ENCODE results near the gene RNU1-1. TPM values are rescaled to one million over a fixed set of nuclear protein-coding genes. Genes with fewer than 3 reads are reported as not detected.
"Not testable (repeated sequence)": the region's sequence is repeated elsewhere in the genome, so short reads cannot be mapped to it uniquely, and the experiment has no call there.

Gene RNU1-1
- polyA plus RNA-seq, 1 experiment: not detected

DNA sequence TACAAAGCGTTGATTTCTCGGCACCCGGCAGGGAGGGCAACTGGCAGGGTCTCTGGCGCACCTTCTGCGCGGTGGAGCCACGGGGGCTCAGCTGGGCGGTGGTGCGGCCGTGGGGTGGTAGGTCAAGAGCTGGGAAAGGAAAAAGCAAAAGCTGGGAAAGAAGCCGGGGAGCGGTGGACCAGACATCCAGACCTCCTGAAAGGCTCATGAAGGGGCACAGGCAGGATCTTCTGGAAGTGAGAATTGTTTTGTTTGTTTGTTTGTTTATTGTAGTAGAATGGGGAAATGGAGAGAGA is 7.2 kb upstream of the RNU1-1 start:
- DNase-seq (ENCODE audit: low read depth, low spot score): no peak
- POLR2A ChIA-PET: interaction anchor here (0.6 kb wide), 1 partner anchor 21 kb away, joined by 5 read pairs; no protein-coding TSS in a partner anchor
- CTCF ChIA-PET: no interaction called here
- TF ChIP-seq, protein P1, sequence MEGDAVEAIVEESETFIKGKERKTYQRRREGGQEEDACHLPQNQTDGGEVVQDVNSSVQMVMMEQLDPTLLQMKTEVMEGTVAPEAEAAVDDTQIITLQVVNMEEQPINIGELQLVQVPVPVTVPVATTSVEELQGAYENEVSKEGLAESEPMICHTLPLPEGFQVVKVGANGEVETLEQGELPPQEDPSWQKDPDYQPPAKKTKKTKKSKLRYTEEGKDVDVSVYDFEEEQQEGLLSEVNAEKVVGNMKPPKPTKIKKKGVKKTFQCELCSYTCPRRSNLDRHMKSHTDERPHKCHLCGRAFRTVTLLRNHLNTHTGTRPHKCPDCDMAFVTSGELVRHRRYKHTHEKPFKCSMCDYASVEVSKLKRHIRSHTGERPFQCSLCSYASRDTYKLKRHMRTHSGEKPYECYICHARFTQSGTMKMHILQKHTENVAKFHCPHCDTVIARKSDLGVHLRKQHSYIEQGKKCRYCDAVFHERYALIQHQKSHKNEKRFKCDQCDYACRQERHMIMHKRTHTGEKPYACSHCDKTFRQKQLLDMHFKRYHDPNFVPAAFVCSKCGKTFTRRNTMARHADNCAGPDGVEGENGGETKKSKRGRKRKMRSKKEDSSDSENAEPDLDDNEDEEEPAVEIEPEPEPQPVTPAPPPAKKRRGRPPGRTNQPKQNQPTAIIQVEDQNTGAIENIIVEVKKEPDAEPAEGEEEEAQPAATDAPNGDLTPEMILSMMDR (IDR thresholded peaks at IDR 0.05; ENCODE audit: low read depth, low read length): no peak
- Histone ChIP-seq H3K4me3 (ENCODE audit: low read depth, low read length) (no peak overlapping the region), H3K27ac (ENCODE audit: low read depth, low read length) (no peak overlapping the region), H3K27me3 (ENCODE audit: control insufficient read depth, insufficient read depth, low read length) (peaks cover 34% of the 10 kb centered on the region), H3K9me3 (ENCODE audit: control insufficient read depth, insufficient read depth, low read length) (peaks cover 5% of the 10 kb centered on the region; the same call in 1 of the 2 replicates)

DNA sequence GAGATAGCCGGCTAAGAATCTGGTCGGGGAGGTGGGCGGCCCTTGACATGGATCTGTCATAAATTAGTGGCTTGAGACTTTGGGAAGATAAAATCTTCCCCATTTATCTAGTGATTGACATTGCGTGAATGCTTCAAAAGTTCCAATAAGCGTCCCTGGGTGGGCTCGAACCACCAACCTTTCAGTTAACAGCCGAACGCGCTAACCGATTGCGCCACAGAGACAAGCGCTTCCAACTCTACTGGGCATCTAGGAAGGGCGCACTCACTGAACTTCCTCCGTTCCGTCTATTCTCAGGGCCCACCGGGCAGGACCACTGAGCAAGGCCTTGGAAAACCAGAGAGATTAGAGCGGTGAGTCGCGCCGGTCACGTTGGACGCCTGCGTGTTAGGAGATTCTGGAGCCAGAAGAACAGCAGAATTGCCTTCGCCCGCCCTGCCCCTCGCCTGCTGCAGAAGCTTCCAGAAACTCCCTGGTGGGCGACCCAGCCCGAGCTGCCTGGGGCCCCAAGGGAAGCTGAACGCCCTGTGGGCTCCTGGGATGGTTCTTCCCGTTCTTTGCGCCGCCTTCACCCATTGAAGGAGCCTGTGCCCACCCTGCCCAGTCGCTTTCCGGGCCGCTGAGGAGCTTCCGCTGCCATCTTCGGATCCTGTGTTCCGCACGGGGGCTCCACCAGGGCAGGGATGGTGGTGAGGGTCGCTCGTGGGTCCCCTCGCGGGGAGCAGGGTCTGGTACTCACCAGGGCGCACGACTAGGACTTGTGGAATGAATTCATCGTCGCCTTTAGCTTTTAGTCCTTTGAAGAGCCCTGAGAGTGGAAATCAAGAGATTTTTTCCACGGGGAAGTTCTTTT is 6.6 kb upstream of the RNU1-1 start:
- CTCF ChIA-PET; H3K4me3 ChIP-seq (ENCODE audit: low read depth, low read length): not testable (repeated sequence)

DNA sequence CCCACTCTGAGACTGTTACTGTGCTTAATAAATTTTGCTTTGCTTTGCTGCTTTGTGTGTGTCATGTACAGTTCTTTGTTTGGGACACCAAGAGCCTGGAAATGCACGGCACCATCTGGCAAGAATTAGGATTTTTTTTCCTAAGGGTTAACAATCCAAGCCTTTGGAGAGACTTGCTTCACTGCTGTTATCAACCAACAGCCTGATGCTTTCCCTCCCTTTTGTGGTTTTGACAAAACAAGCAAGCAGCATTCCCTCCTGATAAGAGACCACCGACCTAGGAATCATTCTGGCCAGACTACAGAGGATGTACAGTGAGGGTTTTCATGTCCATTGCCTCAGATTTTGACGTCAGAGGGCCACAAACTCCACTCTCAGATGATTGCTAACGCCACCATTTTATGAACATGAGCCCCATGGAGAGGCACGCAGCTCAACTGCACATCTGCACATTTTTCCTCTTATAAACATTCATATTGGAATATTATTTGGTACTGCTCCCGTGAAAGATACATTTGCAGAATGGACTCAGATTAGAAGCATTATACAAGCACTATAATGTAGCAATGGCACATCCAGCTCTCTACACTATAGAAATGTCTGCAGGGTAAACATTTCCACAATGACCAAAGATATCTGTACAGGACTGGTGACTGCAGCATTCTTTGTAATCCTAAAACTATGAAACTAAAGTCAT is 5.3 kb upstream of the RNU1-1 start:
- DNase-seq (ENCODE audit: low read depth, low spot score): not testable (repeated sequence)

More for the DNA sequence above, 6.6 kb upstream of the RNU1-1 start:
- DNase-seq (ENCODE audit: low read depth, low spot score); H3K9me3 ChIP-seq (ENCODE audit: control insufficient read depth, insufficient read depth, low read length); H3K27ac ChIP-seq (ENCODE audit: low read depth, low read length): not testable (repeated sequence)
- POLR2A ChIA-PET: interaction anchor here (0.6 kb wide), 1 partner anchor 21 kb away, joined by 5 read pairs; no protein-coding TSS in a partner anchor
- peaks cover 32% of the 10 kb centered on the region for H3K27me3 ChIP-seq (ENCODE audit: control insufficient read depth, insufficient read depth, low read length)

DNA sequence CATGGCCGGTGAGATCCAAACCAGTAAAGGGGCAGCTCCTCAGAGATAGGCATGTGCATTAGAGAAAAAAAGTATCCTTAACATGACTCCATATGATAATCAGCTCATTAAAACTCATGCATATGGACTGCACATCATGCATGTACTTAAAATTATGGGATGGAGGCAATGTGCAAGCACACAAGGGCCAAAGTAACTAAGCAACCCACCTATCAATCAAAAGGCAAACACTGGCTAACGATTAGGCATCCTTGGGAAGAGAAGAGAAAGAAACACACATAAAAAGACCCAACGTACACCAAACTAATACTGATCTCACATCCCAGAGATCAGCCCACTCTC is 4.8 kb upstream of the RNU1-1 start:
- H3K27ac ChIP-seq (ENCODE audit: low read depth, low read length); POLR2A ChIA-PET; H3K9me3 ChIP-seq (ENCODE audit: control insufficient read depth, insufficient read depth, low read length); DNase-seq (ENCODE audit: low read depth, low spot score); CTCF ChIA-PET; H3K4me3 ChIP-seq (ENCODE audit: low read depth, low read length): not testable (repeated sequence)
- H3K27me3 ChIP-seq (ENCODE audit: control insufficient read depth, insufficient read depth, low read length): peaks cover 29% of the 10 kb centered on the region

More for the DNA sequence above, 5.3 kb upstream of the RNU1-1 start:
- H3K4me3 ChIP-seq (ENCODE audit: low read depth, low read length); POLR2A ChIA-PET; H3K27ac ChIP-seq (ENCODE audit: low read depth, low read length); CTCF ChIA-PET; H3K9me3 ChIP-seq (ENCODE audit: control insufficient read depth, insufficient read depth, low read length): not testable (repeated sequence)
- H3K27me3 ChIP-seq (ENCODE audit: control insufficient read depth, insufficient read depth, low read length): peaks cover 29% of the 10 kb centered on the region

DNA sequence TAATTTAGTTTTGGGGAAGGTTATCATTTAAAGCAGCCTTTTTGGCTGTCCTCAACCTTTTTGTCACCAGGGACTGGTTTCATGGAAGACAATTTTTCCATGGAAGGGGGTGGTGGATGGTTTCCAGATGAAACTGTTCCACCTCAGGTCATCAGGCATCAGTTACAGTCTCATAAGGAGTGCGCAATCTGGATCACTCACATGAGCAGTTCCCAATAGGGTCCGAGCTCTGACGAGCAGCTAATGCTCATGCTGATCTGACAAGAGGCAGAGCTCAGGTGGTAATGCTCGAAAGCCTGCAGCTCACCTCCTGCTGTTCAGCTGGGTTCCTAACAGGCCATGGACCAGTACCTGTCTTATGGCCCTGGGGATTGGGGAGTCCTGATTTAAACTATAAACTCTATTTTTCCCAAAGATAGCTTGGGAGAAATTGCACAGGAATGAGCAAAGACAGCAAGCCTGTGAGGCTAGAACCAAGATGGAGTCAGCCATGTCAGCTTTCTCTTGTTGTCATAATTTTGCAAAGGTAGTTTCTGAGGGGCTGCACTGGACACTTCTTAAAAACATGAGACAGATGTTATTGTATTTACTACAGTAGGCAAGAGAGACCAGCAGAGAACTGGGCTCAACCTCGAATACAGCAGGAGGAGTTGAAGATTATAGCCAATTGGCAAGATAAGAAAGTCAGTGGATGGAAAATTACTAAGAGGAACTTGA is 2.8 kb upstream of the RNU1-1 start:
- H3K27me3 ChIP-seq (ENCODE audit: control insufficient read depth, insufficient read depth, low read length): peaks cover 13% of the 10 kb centered on the region
- H3K27ac ChIP-seq (ENCODE audit: low read depth, low read length); DNase-seq (ENCODE audit: low read depth, low spot score); POLR2A ChIA-PET; CTCF ChIA-PET; H3K4me3 ChIP-seq (ENCODE audit: low read depth, low read length); H3K9me3 ChIP-seq (ENCODE audit: control insufficient read depth, insufficient read depth, low read length): not testable (repeated sequence)

DNA sequence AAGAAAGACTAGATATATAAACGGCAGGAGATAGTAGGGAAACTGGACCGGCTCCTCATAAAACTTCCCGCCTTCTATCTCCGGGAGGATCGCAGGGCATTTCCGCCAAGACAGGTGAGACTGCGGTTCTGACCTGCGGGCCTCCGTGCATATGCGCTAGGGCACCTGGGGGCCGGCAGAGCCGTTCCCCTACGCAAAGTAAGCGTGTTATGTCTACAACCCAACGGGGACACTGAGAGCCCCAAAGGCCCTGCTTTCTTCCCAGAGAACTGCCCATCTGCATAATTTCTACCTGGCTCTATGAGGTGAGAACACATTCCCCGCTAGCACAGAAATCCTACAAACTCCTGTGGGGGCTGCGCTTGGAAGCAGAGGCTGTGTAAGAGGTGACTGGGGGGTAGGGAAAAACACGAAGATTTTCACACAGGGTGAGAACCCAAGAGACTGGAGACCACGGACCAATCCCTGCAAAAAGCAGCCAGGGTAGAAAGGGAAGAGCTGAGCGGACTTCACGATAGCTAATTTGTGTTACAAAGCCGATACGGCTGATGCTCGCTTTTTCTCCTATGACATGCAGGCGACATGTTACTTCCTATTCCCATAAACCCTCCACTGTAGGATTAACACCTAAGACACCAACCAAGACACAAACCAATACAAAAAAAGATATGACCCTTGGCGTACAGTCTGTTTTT is 526 bp downstream of the RNU1-1 start:
- CTCF ChIA-PET: interaction anchor here (0.6 kb wide), 1 partner anchor 485 kb away, joined by 3 read pairs; no protein-coding TSS in a partner anchor
- peak; percentile 94 for DNase-seq (ENCODE audit: low read depth, low spot score)
- not testable (repeated sequence) for H3K27ac ChIP-seq (ENCODE audit: low read depth, low read length); H3K9me3 ChIP-seq (ENCODE audit: control insufficient read depth, insufficient read depth, low read length); H3K27me3 ChIP-seq (ENCODE audit: control insufficient read depth, insufficient read depth, low read length); H3K4me3 ChIP-seq (ENCODE audit: low read depth, low read length)
- POLR2A ChIA-PET: interaction anchor here (0.6 to 2.3 kb wide), 14 partner anchors 20 to 438 kb away, joined by 3 to 12 read pairs (median 5); partner anchors contain the start of genes NECAP2 and RNU1-2

DNA sequence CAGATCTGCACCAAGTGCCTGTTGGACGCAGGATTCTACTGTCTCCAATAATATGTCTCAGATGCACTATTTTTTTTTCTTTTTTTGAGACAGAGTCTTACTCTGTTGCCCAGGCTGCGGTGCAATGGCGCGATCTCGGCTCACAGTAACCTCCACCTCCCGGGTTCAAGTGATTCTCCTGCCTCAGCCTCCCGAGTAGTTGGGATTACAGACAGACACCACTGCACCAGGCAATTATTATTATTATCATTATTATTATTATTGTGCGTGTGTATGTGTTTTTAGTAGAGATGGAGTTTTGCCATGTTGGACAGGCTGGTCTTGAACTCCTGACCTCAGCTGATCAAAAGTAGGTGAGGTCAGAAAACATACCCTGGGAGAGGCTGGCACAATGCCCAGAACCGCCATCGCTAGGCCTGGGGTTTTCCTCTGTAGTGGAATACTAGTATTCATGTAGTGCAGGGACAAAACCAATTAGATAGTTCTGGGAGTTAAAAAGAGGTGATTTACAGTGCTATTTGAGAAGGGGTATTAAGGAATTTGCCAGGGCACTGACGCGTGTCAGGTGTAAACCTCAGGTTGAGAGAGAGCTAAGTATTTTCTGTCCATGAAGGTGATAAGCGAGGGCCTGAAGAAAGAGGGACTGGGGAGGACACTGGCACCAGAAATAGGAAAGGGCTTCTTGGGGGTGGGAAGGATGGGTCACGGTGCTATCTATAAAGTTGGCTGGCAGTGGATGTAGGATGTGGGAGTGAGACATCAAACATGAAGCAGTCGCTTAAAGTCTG is 1.3 kb downstream of the RNU1-1 start:
- H3K27me3 ChIP-seq (ENCODE audit: control insufficient read depth, insufficient read depth, low read length); CTCF ChIA-PET; H3K27ac ChIP-seq (ENCODE audit: low read depth, low read length); DNase-seq (ENCODE audit: low read depth, low spot score); H3K4me3 ChIP-seq (ENCODE audit: low read depth, low read length); H3K9me3 ChIP-seq (ENCODE audit: control insufficient read depth, insufficient read depth, low read length): not testable (repeated sequence)
- POLR2A ChIA-PET: interaction anchor here (1.3 to 2.3 kb wide), 2 partner anchors 391 to 392 kb away, joined by 8 to 12 read pairs; no protein-coding TSS in a partner anchor

DNA sequence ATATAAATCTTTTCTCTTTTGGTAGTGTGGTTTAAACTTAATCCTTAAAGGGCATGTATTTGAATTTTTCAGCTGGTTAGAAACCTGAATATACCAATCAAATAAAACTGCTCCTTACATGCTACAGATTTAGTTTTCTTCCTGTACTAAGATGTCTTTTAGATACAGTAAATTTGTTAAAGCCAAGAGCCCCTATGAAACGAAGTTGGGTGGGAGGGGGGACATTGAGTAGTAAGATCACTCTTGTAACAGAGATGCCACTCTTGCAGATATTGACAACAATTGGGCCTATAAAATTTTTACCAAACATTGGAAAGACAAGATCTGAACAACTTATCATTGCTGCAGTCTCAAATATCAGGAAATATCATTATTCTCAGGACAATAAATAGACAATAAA is 2.2 kb downstream of the RNU1-1 start:
- H3K4me3 ChIP-seq (ENCODE audit: low read depth, low read length); H3K27ac ChIP-seq (ENCODE audit: low read depth, low read length); H3K9me3 ChIP-seq (ENCODE audit: control insufficient read depth, insufficient read depth, low read length); DNase-seq (ENCODE audit: low read depth, low spot score); H3K27me3 ChIP-seq (ENCODE audit: control insufficient read depth, insufficient read depth, low read length); POLR2A ChIA-PET; CTCF ChIA-PET: not testable (repeated sequence)

DNA sequence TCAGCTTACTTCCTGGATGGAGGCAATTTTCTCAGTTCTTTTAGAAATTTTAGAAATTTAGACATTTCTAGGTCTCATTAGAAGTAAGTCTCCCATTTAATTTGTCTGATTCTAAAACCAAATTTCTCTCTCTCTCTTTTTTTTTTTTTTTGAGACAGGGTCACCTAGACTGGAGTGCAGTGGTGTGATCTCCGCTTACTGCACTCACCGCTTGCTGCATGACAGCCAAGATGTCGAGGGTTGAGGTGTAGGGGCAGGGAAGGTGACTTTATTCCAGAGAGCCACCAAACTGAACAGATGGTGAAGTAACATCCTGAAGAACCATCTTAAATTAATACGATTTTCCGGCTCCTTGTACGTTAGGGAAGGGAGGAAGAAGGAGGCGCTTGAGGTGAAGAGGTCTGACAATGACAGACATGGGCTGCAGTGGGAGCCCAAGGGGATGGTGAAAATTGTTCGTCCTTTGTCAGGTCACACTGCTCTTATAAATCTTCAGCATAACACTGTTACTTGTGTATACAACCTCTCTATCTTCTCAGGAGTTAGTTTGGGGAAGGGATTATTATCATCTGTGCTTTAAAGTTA is 5.1 kb downstream of the RNU1-1 start:
- CTCF ChIA-PET: not testable (repeated sequence)

More for the DNA sequence above, 5.1 kb downstream of the RNU1-1 start:
- POLR2A ChIA-PET; H3K4me3 ChIP-seq (ENCODE audit: low read depth, low read length); DNase-seq (ENCODE audit: low read depth, low spot score); H3K27me3 ChIP-seq (ENCODE audit: control insufficient read depth, insufficient read depth, low read length); H3K27ac ChIP-seq (ENCODE audit: low read depth, low read length): not testable (repeated sequence)
- H3K9me3 ChIP-seq (ENCODE audit: control insufficient read depth, insufficient read depth, low read length): peaks cover 13% of the 10 kb centered on the region; the same call in 1 of the 2 replicates
